ENCODE measurements around the gene ZSWIM6.

Gene ZSWIM6

DNA sequence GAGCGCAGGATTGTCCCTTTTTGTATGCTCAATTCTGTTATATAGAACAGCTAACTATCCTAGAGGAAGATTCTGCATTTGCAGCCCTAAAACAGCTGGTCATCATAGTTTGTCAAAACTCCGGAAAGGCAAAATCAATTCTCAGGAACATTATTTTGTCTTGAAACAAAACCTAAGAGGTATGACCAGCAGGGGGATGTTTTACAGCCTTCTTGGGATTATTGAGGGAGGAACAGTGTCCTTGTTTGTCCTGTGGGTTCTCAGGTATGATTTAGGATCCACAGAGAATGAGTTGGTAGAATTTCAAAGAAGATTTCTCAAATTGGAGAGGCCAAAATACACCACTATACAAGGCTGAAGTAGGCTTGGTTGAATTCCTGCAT lies 136.4 kb downstream of the ZSWIM6 start:
- in situ Hi-C loops (cut with MboI; ENCODE audit: low sequenced_read_pairs): no loop called here

DNA sequence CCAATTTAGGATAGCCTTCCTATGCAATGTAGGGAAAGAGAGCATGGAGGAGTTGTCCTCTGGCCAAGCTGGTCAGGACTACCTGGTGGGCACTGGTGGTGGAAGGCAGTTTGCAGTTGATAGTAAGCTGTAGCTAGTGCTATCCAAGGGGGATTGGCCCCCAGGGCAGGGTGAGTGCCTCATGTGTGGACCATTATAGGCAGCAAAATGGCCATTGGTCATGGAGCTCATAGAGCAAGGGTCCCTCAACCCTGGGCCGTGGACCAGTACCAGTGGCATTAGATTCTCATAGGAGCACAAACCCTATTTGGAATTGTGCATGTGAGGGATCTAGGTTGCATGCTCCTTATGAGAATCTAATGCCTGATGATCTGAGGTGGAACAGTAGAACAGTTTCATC lies 139.3 kb downstream of the ZSWIM6 start:
- in situ Hi-C loops (cut with MboI; ENCODE audit: low sequenced_read_pairs): no loop called here

DNA sequence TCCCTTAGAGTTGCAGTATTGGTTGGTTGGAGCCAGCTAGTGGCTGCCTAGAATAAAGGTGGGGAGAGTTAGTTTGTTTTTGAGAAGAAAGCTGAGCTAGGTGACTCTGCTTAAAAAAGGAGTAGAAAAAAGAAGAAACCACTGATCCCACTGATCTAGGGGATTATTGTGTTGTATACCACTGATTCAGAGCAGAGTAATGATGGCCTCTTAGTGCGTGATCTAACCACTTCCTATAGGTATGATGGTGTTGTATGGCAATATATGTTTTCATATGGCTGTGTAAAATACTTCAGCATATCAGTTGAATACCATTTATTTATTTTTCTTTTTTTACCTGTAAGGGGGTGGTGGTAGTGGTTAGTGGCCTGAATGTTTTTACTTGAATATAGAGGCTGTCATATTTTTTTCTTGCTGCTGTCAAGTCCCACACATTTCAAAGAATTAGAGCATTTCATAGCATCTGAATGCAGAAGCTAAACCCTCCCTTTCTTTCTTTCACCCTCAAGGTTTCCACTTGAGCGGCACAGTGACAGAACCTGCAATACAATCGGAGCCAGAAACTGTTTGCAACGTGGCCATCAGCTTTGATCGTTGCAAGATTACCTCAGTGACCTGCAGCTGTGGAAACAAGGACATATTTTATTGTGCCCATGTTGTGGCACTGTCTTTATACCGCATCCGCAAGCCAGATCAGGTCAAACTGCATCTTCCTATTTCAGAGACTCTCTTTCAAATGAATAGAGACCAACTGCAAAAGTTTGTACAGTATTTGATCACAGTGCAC lies 140.3 kb downstream of the ZSWIM6 start:
- in situ Hi-C loops (cut with MboI; ENCODE audit: low sequenced_read_pairs): no loop called here

DNA sequence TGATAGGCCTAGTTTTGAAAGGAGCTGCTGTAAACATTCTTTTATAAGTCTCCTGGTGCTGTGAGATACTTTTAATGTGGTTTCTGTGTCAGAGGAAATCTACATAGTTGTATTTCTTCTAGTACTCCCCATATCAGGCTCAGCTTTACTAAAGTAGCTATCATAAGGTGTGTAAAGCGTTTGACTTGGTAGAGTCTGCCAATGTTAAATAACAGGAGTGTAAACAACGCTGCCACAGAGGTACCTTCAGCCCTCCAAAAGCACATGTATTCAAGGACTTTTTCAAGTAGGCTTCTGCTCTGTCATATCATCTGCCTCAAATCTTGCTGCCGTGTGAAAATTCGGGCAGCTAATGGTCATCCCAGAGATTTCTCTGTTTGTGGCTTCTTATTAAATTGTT lies 142.7 kb downstream of the ZSWIM6 start:
- in situ Hi-C loops (cut with MboI; ENCODE audit: low sequenced_read_pairs): no loop called here

DNA sequence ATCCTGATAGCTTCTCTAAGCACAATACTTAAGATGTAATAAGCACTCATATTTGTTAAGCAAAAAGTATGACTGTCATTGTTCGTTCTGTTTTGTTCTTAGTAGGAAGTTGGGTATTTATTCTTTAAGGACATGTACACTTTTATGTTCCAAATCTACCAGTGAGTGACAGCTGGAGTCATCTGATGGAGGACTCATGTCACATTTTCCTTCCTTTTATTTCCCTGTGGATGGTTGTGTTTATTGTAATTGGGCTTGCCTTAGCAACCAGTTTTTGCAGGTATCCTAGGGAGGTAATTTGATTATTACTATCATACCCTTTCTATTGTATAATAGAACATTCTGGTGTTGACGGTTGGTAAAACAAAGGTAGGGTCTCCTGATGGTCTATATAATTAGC lies 145.7 kb downstream of the ZSWIM6 start:
- in situ Hi-C loops (cut with MboI; ENCODE audit: low sequenced_read_pairs): no loop called here

DNA sequence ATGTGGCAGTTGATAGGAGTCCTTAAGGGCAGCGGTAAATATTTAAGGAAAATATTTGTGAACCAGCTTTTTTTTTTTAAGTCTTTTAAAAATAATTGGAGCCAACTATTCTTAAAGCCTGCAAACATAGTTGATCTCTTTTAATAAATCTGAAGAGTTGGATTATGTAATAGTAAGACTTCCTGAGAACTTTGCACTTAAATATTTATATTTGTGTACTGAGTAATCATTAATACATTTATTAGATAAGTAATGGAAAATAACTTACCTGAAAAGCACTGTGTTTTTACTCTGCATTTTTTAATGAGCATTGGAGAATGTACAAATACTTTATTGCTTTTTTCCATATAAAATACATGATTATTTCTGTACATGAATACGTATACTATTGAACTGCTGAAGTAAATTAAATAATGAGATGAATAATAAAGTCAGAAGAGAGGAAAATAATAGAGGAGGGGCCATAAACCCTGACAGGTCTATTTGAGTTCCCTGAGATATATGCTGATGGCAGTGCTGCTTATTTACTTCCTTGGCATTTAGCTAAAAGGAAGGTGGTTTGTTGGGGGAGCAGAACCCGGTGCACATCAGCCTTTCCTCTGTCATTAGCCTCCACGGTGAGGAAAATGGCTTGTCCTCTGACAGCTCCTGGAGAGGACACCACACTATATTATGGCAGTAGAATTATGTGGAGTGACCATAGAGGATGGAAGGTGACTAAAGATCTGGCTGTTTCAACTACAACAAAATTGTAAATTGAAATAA lies 148.0 kb downstream of the ZSWIM6 start:
- in situ Hi-C loops (cut with MboI; ENCODE audit: low sequenced_read_pairs): no loop called here

DNA sequence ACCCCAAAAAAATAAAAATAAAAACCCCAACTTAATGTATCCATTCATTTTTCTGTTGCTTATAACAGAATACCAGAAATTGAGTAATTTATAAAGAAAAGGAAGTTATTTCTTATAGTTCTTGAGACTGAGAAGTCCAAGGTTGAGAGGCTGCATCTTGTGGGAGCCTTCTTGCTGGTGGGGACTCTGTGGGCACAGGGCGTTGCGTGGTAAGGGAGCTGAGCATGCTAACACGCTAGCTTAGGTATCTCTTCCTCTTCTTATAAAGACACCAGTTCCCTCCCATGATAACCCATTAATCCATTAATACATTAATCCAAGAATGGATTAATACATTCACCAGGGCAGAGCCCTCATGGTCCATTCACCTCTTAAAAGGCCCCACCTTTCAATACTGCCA lies 150.9 kb downstream of the ZSWIM6 start:
- in situ Hi-C loops (cut with MboI; ENCODE audit: low sequenced_read_pairs): no loop called here

DNA sequence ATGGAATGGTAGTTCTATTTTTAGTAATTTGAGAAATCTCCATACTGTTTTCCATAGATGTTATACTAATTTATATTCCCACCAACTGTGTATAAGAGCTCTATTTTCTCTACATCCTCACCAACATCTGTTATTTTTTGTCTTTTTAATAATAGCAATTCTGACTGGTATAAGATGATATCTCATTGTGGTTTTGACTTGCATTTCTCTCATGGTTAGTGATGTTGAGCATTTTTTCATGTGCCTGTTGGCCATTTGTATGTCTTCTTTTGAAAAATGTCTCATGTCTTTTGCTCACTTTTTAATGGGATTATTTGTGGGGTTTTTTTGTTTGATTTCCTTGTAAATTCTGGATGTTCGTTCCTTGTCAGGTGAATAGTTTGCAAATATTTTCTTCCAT lies 154.4 kb downstream of the ZSWIM6 start:
- in situ Hi-C loops (cut with MboI; ENCODE audit: low sequenced_read_pairs): no loop called here

DNA sequence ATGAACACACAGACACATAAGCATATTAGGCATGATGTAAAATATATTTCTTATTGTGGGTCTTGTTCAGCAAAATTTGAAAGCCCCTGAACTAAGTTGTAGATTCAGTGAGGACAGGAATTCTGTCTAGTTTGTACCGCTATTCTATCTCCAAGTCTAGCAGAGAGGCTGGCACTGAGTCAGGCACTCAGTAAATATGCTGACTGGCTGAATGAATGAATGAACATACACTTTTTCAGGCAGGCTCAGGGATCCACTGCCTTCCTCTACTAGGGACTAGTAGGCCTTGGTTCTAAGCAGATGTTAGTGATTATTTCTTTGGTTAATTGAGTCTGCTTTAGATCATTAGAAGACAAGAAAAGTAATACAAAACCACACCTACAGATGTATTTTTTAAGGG lies 157.5 kb downstream of the ZSWIM6 start:
- in situ Hi-C loops (cut with MboI; ENCODE audit: low sequenced_read_pairs): no loop called here

DNA sequence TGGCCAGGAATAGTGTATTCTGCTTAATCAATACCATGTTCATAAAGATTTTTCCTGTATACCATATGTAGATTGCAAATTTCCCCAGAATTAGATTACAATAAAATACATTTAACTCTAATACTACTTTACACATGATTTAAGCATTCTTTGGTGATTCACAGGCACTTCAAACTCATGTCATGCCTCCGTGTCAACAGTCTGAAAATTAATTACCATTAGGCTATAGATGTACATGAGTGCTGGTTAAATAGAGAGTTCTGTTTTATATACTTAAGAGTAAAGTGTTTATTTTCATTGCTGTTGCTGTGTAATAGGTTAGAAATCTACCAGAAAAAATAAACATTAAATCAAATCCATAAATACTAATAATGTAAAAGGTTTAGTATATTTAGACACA lies 159.8 kb downstream of the ZSWIM6 start:
- in situ Hi-C loops (cut with MboI; ENCODE audit: low sequenced_read_pairs): no loop called here

DNA sequence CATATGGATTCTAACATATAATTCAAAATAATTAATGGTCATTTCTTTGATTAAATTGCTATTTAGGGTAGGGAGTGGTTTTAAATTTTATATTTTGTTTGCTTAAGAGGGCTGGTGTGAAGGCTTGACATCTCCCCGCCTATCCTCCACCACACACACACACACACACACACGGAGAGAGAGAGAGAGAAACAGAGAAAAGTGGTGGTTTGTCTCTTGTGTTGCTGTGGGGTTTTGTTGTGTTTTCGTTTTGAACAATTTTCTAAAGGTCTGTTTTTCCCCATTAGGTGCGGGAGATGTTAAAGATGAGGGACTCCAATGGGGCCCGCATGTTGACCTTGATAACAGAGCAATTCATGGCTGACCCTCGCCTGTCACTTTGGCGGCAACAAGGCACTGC lies 161.9 kb downstream of the ZSWIM6 start:
- in situ Hi-C loops (cut with MboI; ENCODE audit: low sequenced_read_pairs): no loop called here

DNA sequence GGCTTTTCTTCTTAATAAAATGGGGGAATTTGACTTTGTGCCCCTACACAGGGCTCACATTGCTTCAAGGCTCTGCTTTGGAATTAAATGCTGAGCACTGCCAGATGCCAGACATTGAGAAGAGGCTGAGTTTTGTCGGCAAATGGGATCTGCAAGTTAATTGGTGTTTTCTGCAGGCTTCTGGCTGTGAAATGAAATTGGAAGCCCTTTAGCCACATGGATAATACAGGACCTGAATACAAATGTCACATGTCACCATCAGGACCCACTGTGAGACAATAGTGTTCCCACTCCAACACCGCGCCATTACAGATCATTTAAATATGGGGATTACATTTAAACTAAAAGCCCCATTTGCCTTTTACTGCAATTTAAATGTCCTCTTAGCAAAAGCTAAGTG lies 164.4 kb downstream of the ZSWIM6 start:
- in situ Hi-C loops (cut with MboI; ENCODE audit: low sequenced_read_pairs): no loop called here

DNA sequence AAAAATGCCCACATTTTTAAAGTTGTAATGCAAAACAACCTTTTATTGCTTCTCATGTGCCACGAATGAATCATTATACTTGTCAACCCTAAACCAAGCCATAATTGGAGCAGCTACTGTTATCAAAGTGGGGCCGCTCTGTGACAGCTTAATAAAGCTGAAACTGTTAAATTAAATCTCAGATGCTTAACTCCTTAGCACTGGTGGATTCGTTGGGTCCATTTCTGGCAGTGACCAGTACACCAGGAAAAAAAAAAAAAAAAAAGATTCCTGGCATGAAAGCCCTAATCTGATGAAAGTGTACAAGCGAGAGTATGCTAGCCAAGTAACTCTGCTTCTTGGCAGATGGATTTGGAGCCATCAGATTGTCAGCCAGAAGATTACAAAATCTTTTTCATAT lies 164.8 kb downstream of the ZSWIM6 start:
- in situ Hi-C loops (cut with MboI; ENCODE audit: low sequenced_read_pairs): no loop called here

DNA sequence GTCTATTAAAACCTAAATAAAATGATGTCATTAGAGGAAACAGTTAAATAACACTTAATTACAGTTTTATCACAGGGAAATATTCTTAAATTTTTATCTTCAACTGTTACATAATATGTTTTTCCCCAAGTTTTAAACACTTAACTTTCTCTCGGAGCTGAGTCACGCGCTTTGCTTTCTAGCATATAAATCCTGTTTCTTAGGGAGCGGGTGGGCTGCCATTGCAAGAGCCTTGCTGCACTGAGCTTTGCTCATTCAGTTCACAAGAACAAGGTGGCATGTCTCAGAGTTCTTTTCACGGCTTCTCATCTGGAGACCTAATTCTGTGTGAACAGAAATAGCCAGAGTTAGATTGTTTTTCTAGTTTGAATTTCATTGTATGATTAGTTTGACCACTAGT lies 166.1 kb downstream of the ZSWIM6 start:
- in situ Hi-C loops (cut with MboI; ENCODE audit: low sequenced_read_pairs): no loop called here

DNA sequence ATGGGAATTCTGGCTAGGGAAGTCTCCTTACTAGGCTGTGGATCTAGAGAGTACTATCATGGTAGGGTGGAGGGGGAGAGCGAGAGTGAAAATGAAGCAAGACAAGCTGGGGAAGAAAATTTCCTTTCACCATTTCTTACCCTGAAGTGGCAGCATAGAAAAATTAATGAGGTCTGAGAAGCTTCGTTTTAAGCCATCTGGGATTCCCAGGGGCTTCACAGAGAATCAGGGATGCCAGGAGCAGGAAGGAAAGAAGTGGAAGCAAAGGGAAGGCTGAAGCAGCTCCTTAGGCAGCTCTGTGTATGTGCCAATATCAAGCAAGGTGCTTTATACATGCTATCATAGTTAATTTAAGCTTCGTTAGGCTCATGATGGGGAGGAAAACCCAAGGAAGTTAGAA lies 169.9 kb downstream of the ZSWIM6 start:
- in situ Hi-C loops (cut with MboI; ENCODE audit: low sequenced_read_pairs): no loop called here

DNA sequence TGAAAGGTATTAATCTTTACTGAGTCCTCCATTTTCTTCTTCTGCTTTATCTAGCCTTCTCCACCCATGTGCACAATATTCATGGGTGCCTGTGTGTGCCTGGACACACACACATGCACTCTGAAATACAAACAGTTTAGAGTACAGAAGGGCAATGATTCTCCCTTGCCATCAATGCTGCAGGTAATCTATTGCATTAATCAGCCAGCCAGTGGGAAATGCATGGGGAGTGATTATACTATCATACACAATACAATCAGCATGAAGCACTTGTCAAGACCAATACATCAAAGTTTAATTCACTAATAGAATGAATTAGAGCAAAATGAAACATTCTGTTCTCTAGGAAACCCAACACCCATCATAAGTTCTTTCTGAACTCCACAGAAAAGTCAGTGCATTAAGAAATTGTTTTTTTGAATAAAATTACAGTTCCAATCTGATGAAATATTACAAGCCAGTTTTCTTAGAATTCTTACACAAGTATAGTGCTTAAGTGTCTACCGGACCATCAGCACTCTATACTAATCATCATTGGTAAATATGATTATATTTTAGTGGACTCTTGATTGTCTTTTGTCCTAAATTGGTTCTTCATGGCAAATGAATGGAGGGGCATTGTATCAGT lies 172.2 kb downstream of the ZSWIM6 start:
- in situ Hi-C loops (cut with MboI; ENCODE audit: low sequenced_read_pairs): no loop called here

DNA sequence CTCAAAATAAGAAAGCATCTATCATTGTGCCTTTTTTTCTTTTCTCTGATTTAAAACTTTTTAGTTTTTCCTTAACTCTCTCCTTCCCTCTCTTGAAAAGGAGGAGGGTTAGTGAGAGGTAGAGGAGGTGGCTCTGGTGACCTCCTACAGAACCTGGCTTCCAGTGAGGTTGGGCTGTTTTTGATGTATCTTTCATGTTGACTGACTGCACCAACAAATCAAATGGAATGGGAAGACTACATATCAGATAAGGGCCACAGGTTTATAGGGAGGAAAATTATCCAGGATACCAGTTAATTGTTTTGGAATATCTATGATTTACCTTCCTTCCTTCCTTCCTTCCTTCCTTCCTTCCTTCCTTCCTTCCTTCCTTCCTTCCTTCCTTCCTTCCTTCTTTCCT lies 173.2 kb downstream of the ZSWIM6 start:
- in situ Hi-C loops (cut with MboI; ENCODE audit: low sequenced_read_pairs): no loop called here

DNA sequence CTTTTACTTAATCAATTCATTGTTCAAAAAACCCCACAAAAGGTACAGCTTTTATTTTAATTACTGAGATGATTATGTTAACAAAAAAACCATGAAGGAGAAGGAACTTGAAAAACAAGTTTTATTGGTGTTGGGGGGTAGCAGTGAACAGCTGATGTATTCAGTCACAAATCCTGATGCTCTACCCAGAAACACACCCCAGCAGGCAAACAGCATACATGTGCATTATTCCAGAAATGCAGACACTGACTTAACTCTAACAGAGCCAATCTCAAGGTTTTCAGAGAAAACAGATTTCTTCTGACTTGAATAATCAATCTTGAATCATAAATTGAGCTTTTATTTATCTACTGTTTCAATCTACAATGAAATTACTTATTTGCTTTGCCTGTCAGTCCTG lies 175.2 kb downstream of the ZSWIM6 start:
- in situ Hi-C loops (cut with MboI; ENCODE audit: low sequenced_read_pairs): no loop called here

DNA sequence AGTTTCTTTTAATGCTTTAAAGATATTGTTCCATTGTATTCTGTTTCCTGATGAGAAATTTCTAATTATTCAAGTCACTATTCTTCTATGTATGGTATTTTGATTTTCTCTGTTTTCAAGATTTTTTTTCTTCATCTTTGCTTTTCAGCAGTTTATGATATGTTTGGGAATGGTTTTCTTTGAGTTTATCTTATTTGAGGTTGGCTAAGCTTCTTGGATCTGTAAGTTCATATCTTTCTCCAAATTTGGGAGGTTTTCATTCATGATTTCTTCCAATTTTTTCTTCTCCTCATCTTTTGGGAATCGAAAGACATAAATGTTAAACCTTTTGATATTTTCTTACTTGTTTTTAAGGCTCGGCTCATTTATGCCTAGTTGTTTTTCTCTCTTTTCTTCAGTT lies 184.9 kb downstream of the ZSWIM6 start:
- in situ Hi-C loops (cut with MboI; ENCODE audit: low sequenced_read_pairs): no loop called here

DNA sequence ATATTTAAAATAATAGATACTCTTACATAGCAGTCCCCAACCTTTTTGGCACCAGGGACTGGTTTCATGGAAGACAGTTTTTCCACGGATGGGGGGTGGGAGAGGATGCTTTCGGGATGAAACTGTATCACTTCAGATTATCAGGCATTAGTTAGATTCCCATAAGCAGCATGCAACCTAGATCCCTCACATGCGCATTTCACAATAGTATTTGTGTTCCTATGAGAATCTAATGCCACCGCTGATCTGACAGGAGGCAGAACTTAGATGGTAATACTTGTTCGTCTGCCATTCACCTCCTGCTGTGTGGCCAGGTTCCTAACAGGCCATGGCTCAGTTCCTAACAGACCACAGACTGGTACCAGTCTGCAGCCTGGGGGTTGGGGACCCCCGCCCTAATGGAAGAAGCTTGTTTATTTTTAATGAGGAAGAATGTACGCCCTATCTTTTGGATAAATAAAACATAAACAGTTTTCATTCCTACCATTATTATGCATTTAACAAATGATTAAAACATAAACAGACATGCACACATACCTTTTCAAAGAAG lies 187.7 kb downstream of the ZSWIM6 start:
- in situ Hi-C loops (cut with MboI; ENCODE audit: low sequenced_read_pairs): no loop called here

DNA sequence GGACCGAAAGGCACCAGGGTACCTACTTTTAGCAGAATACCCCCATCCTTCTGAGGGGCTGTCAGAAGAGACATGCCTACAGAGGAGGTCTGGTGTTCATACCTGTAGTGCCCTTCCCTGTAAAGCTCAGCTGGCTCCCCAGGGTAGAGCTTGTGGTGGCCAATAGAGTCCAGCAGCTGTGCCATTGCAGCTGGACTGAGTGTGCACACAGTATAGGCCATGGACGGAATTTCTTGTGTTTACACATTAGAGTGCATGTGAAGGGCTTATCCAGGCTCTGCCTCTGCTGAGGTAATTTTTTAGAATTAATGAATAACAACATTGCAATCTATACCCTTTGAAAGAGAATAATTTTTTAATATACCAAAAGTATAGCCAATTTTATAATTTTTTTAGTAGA lies 191.0 kb downstream of the ZSWIM6 start:
- in situ Hi-C loops (cut with MboI; ENCODE audit: low sequenced_read_pairs): no loop called here

DNA sequence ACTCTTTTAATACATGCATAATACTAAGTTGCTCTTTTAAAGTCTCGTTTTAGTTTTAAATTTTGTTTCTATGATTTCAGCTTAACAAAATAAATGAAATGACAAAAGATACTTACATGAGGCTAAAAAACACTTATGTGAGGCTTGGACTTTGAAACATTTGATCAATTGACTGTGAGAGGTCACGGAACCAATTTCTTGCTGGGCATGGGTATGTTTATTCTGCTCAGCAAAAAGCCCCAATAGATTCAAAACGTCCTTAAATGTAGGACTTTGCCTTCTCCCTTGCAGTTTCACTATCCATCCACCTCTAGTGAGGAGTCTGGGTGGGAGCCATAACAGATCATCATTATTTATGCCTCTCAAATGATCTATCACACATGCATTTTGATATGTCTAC lies 191.9 kb downstream of the ZSWIM6 start:
- in situ Hi-C loops (cut with MboI; ENCODE audit: low sequenced_read_pairs): no loop called here

Data from HL-60/S4 (cell line).